ENCODE results near the gene STRIT1.

STRIT1 gene

DNA sequence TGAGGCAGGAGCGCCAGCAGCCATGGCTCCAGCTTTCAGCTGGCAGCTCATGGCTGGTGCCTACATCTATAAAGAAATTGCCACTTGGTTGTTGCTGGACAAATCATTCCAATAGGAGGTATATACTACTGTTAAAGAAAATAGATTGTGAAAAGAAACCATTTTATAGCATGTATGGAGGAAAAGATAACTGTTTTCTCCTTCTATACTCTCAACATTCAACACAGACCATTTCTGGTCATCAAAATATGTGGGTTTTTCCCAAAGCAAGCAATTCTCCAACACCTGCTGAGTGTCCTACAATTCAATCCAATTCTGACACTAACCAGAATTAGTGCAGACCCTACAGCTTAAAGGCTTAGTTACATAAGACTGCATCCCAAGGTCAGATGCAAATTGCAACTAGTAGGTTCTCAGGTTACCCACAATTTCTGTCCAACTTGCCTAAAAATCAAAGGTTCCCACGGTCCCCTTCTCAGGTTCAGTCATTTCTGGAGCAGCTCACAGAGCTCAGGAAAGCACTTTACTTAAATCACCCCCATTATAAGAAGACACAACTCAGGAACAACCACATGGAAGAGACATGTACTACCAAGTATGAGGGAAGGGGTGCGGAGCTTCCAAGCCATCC is 42.4 kb upstream of the STRIT1 start:
- no peaks in the 10 kb centered on the region for H4K20me1 ChIP-seq (ENCODE audit: insufficient read depth, low read length)
- H3K27me3 ChIP-seq (ENCODE audit: insufficient read depth, low read length, poor library complexity), result no peaks in the 10 kb centered on the region
- no peaks in the 10 kb centered on the region for H3K36me3 ChIP-seq (ENCODE audit: insufficient read depth, low read length)
- ATAC-seq (ENCODE audit: insufficient read depth, low read depth) (no peak; the same call in 2 of the 3 replicates), DNase-seq (no peak)
- no peaks in the 10 kb centered on the region for H3K9me3 ChIP-seq (ENCODE audit: insufficient read depth, low read length, severe bottlenecking)
- peak overlapping the region; percentile 44 for H2AFZ ChIP-seq (ENCODE audit: low read depth, low read length)
- no peak for TF ChIP-seq EZH2 (IDR thresholded peaks at IDR 0.05; ENCODE audit: borderline replicate concordance, low read depth, low read length, severe bottlenecking)
- no peak for TF ChIP-seq CTCF (IDR thresholded peaks at IDR 0.05; ENCODE audit: borderline replicate concordance, extremely low read depth, low read length, poor library complexity, severe bottlenecking)
- peak overlapping the region; percentile 27; the same call in 1 of the 2 replicates for H3K4me2 ChIP-seq (ENCODE audit: insufficient read depth, low read length)
- no peak overlapping the region for H3K4me3 ChIP-seq (ENCODE audit: low read depth in 1 of 2, low read length in 2 of 2)
- H3K9ac ChIP-seq (ENCODE audit: low read depth, low read length), result peak overlapping the region; percentile 10; the same call in 1 of the 2 replicates
- no peaks in the 10 kb centered on the region for H3K79me2 ChIP-seq (ENCODE audit: insufficient read depth, low read length)
- peaks cover 28% of the 10 kb centered on the region for H3K4me1 ChIP-seq (ENCODE audit: insufficient read depth, low read length)
- H3K27ac ChIP-seq (ENCODE audit: low read length), result peak overlapping the region; percentile 70

GRCh38 chr3:155334914-155335723 is 41.6 kb upstream of the STRIT1 start:
- ATAC-seq (ENCODE audit: insufficient read depth, low read depth), result peak; percentile 95
- H3K36me3 ChIP-seq (ENCODE audit: insufficient read depth, low read length), result no peaks in the 10 kb centered on the region
- peak overlapping the region; percentile 27 for H3K4me2 ChIP-seq (ENCODE audit: insufficient read depth, low read length)
- H3K4me1 ChIP-seq (ENCODE audit: insufficient read depth, low read length), result peaks cover 28% of the 10 kb centered on the region
- H3K9ac ChIP-seq (ENCODE audit: low read depth, low read length), result peak overlapping the region; percentile 10
- no peaks in the 10 kb centered on the region for H3K27me3 ChIP-seq (ENCODE audit: insufficient read depth, low read length, poor library complexity)
- peak overlapping the region; percentile 70 for H3K27ac ChIP-seq (ENCODE audit: low read length)
- DNase-seq, result peak; percentile 76
- no peaks in the 10 kb centered on the region for H3K9me3 ChIP-seq (ENCODE audit: insufficient read depth, low read length, severe bottlenecking)
- TF ChIP-seq CTCF (IDR thresholded peaks at IDR 0.05; ENCODE audit: borderline replicate concordance, extremely low read depth, low read length, poor library complexity, severe bottlenecking) (peak; percentile 20), EZH2 (IDR thresholded peaks at IDR 0.05; ENCODE audit: borderline replicate concordance, low read depth, low read length, severe bottlenecking) (no peak)
- H4K20me1 ChIP-seq (ENCODE audit: insufficient read depth, low read length), result no peaks in the 10 kb centered on the region
- H2AFZ ChIP-seq (ENCODE audit: low read depth, low read length), result peak overlapping the region; percentile 44
- H3K4me3 ChIP-seq (ENCODE audit: low read depth in 1 of 2, low read length in 2 of 2), result no peak overlapping the region
- no peaks in the 10 kb centered on the region for H3K79me2 ChIP-seq (ENCODE audit: insufficient read depth, low read length)

GRCh38 chr3:155334215-155334913 is 40.9 kb upstream of the STRIT1 start:
- peak overlapping the region; percentile 10; the same call in 1 of the 2 replicates for H3K9ac ChIP-seq (ENCODE audit: low read depth, low read length)
- ATAC-seq (ENCODE audit: insufficient read depth, low read depth), result no peak
- no peak overlapping the region for H3K4me3 ChIP-seq (ENCODE audit: low read depth in 1 of 2, low read length in 2 of 2)
- H4K20me1 ChIP-seq (ENCODE audit: insufficient read depth, low read length), result no peaks in the 10 kb centered on the region
- H3K27ac ChIP-seq (ENCODE audit: low read length), result peak overlapping the region; percentile 70
- no peaks in the 10 kb centered on the region for H3K36me3 ChIP-seq (ENCODE audit: insufficient read depth, low read length)
- TF ChIP-seq CTCF (IDR thresholded peaks at IDR 0.05; ENCODE audit: borderline replicate concordance, extremely low read depth, low read length, poor library complexity, severe bottlenecking) (no peak), EZH2 (IDR thresholded peaks at IDR 0.05; ENCODE audit: borderline replicate concordance, low read depth, low read length, severe bottlenecking) (no peak)
- peak overlapping the region; percentile 27; the same call in 1 of the 2 replicates for H3K4me2 ChIP-seq (ENCODE audit: insufficient read depth, low read length)
- DNase-seq, result no peak
- no peaks in the 10 kb centered on the region for H3K9me3 ChIP-seq (ENCODE audit: insufficient read depth, low read length, severe bottlenecking)
- H3K27me3 ChIP-seq (ENCODE audit: insufficient read depth, low read length, poor library complexity), result no peaks in the 10 kb centered on the region
- H3K79me2 ChIP-seq (ENCODE audit: insufficient read depth, low read length), result no peaks in the 10 kb centered on the region
- peak overlapping the region; percentile 44 for H2AFZ ChIP-seq (ENCODE audit: low read depth, low read length)
- H3K4me1 ChIP-seq (ENCODE audit: insufficient read depth, low read length), result peaks cover 28% of the 10 kb centered on the region
